OCI-LY7 (cell line): ENCODE data around the gene POLD3.

Source experiments
- CTCF ChIP-seq: fragments of 200-600 bp; sonication (generic); conservative IDR thresholded peaks from 2 replicates; pipeline ENCODE4 v1.5.1; 2014; ENCODE audit warnings: mild to moderate bottlenecking, antibody characterized with exemption, low read length, moderate library complexity, mixed read lengths
- EZH2phosphoT487 ChIP-seq: fragments of 200-600 bp; sonication (generic); IDR thresholded peaks from 2 replicates; pipeline ENCODE4 v1.6.1; 2018; ENCODE audit warnings: low read depth, borderline replicate concordance, mild to moderate bottlenecking, mixed run types, antibody characterized with exemption, low read length, moderate library complexity, mixed read lengths

- TF ChIP-seq EZH2phosphoT487 (no peak), CTCF (no peak)
These were observed 22.9 kb downstream of the POLD3 start for GRCh38 chr11:74615311-74615710.
